Measurements from ENCODE around the gene PLEKHA7. TPM values are rescaled to one million over a fixed set of nuclear protein-coding genes. Genes with fewer than 3 reads are reported as not detected.

The PLEKHA7 gene
- total RNA-seq, 1 donor from 2014 or later, result 4.8 TPM

- no peak for DNase-seq (ENCODE audit: low read depth in 2 of 2)
These were observed 238.5 kb downstream of the PLEKHA7 start for GRCh38 chr11:16775614-16776283.

- DNase-seq (ENCODE audit: low read depth in 2 of 2), result no peak
These were observed 239.1 kb downstream of the PLEKHA7 start for GRCh38 chr11:16774936-16775613.

GRCh38 chr11:16773981-16774935 is 240.0 kb downstream of the PLEKHA7 start:
- DNase-seq (ENCODE audit: low read depth in 2 of 2), result no peak

- DNase-seq (ENCODE audit: low read depth in 2 of 2), result no peak
These were observed 242.1 kb downstream of the PLEKHA7 start for GRCh38 chr11:16772141-16772512.

- no peak for DNase-seq (ENCODE audit: low read depth in 2 of 2)
These were observed 242.7 kb downstream of the PLEKHA7 start for GRCh38 chr11:16771350-16772140.

- no peak for DNase-seq (ENCODE audit: low read depth in 2 of 2)
These were observed 244.2 kb downstream of the PLEKHA7 start for GRCh38 chr11:16770016-16770415.

- DNase-seq (ENCODE audit: low read depth in 2 of 2), result no peak
These were observed 244.8 kb downstream of the PLEKHA7 start for GRCh38 chr11:16769386-16769785.

- no peak for DNase-seq (ENCODE audit: low read depth in 2 of 2)
These were observed 246.3 kb downstream of the PLEKHA7 start for GRCh38 chr11:16767957-16768356.

- DNase-seq (ENCODE audit: low read depth in 2 of 2), result no peak
These were observed 247.1 kb downstream of the PLEKHA7 start for GRCh38 chr11:16767137-16767536.

GRCh38 chr11:16764888-16765287 is 249.3 kb downstream of the PLEKHA7 start:
- DNase-seq (ENCODE audit: low read depth in 2 of 2), result no peak

- no peak for DNase-seq (ENCODE audit: low read depth in 2 of 2)
These were observed 250.5 kb downstream of the PLEKHA7 start for GRCh38 chr11:16763746-16764145.

- DNase-seq (ENCODE audit: low read depth in 2 of 2), result peak; percentile 31 to 52
These were observed 254.2 kb downstream of the PLEKHA7 start for GRCh38 chr11:16759857-16760508.

GRCh38 chr11:16758382-16759024 is 255.7 kb downstream of the PLEKHA7 start:
- DNase-seq (ENCODE audit: low read depth in 2 of 2), result no peak

GRCh38 chr11:16750417-16750816 is 263.8 kb downstream of the PLEKHA7 start:
- no peak for DNase-seq (ENCODE audit: low read depth in 2 of 2)

GRCh38 chr11:16749666-16750065 is 264.5 kb downstream of the PLEKHA7 start:
- no peak for DNase-seq (ENCODE audit: low read depth in 2 of 2)

GRCh38 chr11:16749092-16749491 is 265.1 kb downstream of the PLEKHA7 start:
- DNase-seq (ENCODE audit: low read depth in 2 of 2), result no peak

- DNase-seq (ENCODE audit: low read depth in 2 of 2), result no peak
These were observed 268.1 kb downstream of the PLEKHA7 start for GRCh38 chr11:16745950-16746605.

GRCh38 chr11:16744128-16744725 is 270.0 kb downstream of the PLEKHA7 start:
- DNase-seq (ENCODE audit: low read depth in 2 of 2), result no peak

GRCh38 chr11:16743478-16743877 is 270.7 kb downstream of the PLEKHA7 start:
- DNase-seq (ENCODE audit: low read depth in 2 of 2), result no peak

Measured in lung microvascular endothelial cell (primary cell).